GM18873 (cell line): Measurements from ENCODE around the gene PRLR.
"Not testable (repeated sequence)": the region's sequence is repeated elsewhere in the genome, so short reads cannot be mapped to it uniquely, and the experiment has no call there.

Source experiments
- ATAC-seq: cut with Tn5 transposase; IDR thresholded peaks from one replicate; pipeline ENCODE4 v1.9.1; 2021; ENCODE audit warnings: mild to moderate bottlenecking, moderate library complexity, moderate number of reproducible peaks; ENCODE audit not compliant: unreplicated experiment, low FRiP score

The PRLR gene

DNA sequence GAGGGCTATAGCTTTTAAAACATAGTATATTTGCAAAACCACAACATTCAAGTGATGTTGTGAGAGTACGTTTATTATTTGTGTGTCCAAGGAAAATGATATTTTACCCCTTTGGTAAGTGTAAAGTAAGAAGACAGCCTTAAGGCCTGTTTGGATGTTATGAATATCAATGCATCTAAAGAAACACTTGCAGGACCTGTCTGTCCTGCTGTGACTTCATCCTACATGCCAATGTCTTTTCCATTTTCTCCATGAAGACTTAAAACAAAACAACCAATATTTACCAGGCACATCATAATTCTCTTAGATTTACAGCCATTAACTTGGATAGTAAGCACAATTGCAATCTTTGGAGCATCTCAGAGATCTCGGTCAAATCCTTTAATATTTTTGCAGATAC lies 29.0 kb downstream of the PRLR start:
- ATAC-seq: no peak

- no peak for ATAC-seq
Observed at GRCh38 chr5:35199886-35200285, 30.4 kb downstream of the PRLR start.

DNA sequence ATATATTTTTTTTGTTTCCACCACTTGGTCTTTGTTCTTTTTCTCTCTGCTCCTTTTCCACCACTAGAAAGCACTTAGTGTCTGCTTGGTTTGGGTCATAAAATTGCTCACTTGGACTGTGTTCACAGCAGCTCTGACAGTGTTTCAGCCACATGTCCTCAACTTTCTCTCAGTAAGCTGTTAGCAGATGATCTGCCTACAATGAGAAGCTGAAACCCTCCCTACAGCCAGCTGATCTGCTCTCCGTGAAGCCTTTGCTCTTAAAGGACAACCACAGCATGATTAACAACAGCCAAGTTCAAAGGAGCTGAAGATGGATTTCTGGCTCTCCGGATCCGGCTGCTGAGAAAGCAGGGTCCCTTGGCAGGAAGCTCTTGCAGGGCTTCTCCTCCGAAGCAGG lies 31.6 kb downstream of the PRLR start:
- no peak for ATAC-seq

DNA sequence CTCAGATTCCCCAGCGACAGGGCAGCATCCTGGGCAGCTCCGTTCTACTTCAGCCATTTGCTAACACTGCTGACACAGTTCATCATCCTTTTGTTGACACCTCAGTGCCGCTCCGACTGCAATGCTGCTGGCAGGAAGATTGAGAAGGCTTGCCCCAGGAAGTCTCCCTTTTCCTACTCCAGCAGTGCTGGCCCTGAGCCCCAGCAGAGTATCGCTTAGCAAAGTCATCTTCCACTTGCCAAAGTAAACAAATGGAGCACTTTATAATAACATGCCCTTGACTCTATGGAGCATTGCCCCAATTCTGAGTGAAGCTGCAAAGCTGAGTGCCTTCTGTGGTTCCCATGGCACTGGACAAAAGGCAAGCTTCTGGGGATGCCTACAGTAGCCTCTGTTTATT lies 32.2 kb downstream of the PRLR start:
- ATAC-seq: no peak

DNA sequence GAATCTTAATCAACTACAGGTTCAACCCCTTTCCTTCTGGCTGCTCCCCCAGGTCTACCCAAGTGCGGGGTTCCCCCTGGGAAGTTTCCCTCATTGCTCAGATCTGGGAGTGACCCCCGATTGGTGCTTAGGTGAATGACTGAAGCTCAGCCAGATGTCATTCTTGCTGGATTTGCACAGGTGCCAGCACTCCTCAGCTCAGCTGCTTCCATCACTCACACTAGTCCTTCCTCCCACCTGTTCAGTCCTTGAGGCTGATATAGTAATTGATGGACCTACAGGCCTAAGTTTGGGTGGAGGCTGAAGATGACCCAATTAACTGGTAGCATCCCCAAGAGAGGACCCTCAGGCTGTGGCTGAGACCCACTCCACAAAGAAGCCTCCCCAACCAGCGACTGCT lies 32.9 kb downstream of the PRLR start:
- ATAC-seq: no peak

DNA sequence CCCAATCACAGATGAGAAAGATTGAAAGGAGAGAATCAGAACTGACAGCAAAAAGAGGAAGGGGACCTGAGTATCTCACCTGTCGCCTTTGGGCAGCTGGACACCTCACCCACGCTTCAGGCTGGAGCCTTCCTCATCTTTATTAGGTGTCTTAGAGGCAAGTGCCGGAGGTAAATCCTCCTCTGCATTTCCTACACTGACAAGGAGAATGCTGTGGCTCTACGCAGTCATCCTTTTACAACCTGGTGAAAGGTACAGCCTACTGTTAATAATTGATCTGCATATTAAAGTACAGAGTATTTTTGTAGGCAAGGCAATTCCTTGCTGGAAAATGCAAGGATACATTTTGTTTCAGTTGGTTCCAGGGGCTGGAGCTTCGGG lies 34.8 kb downstream of the PRLR start:
- no peak for ATAC-seq

GRCh38 chr5:35194635-35195471 lies 35.4 kb downstream of the PRLR start:
- peak; percentile 91 for ATAC-seq

- no peak for ATAC-seq
Observed at GRCh38 chr5:35192506-35192905, 37.8 kb downstream of the PRLR start.

- ATAC-seq: not testable (repeated sequence)
Observed at GRCh38 chr5:35189801-35190200, 40.5 kb downstream of the PRLR start.

GRCh38 chr5:35188031-35188457 lies 42.2 kb downstream of the PRLR start:
- no peak for ATAC-seq

DNA sequence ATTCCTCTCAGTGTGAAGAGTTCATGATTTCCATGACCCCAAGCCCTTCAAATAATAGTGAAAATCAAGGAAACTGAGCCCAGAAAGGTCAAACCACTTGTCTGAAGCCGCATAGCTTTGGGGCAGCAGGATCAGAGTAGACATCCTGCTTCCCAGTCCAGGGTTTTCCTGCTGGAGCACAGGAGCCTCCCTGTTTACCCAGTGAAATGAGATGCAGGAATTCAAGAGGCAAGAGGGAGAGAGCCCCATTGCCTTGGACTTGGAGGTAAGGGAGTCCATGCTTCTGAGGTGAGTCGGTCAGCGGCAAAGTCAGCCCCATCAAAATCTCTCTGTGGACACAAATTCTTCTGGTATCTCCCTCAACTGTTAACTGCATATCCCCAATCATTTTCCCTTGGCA lies 42.7 kb downstream of the PRLR start:
- not testable (repeated sequence) for ATAC-seq

DNA sequence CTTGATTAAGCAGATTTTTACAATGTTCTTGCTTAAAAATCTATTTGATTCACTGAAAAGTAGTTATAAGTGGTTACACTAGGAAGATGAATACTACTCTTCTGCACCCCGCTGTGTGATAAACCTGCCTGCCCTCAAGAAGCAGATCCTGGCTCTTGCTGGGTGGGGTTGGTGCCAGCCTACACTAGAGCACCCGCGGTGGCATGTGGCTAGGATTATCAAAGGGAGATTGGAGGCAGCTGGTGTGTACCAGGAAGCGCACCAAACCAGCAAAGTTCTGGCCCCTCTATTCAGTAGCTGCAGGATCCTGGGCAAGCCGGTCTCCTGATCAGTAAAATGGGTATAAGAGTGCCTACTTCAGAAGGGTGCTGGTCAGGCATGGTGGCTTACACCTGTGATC lies 43.5 kb downstream of the PRLR start:
- no peak for ATAC-seq

DNA sequence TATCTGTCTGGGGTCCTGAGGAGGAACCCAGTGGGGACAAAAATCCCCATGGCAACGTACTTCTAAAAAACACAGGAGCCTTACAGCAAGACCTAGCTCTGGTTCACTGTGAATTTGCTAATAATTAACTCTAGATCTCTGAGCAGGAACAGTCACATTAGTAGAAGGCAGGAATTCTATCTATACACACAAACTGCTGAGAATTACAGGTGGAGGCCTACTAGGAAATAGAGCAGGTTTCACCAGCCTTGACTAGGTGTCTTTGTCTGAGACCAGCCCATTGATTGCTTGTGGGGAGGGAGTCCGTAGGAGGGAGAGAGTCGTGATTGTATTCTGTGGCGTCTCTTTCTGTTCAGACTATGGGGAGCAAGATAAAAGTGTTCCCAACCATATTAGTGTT lies 44.8 kb downstream of the PRLR start:
- ATAC-seq: no peak

DNA sequence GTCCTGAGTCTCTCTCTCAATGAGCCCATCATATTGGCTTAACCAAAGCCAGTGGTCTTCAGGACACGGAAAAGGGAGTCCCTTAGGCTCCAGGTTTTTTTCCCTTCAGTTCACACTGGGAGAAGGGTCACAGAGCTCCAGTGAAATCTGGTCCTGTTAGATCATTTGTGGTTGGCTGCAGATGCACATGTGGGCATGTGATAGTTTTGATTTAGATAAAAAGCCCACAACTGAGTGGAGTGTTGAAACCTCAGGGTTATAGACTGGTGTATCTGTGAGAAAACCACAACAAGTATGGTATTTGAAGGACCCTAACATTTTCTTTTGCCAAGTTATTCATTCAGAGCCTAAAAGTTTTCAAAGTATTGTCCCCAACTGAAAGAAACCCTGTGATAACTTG lies 46.7 kb downstream of the PRLR start:
- no peak for ATAC-seq

DNA sequence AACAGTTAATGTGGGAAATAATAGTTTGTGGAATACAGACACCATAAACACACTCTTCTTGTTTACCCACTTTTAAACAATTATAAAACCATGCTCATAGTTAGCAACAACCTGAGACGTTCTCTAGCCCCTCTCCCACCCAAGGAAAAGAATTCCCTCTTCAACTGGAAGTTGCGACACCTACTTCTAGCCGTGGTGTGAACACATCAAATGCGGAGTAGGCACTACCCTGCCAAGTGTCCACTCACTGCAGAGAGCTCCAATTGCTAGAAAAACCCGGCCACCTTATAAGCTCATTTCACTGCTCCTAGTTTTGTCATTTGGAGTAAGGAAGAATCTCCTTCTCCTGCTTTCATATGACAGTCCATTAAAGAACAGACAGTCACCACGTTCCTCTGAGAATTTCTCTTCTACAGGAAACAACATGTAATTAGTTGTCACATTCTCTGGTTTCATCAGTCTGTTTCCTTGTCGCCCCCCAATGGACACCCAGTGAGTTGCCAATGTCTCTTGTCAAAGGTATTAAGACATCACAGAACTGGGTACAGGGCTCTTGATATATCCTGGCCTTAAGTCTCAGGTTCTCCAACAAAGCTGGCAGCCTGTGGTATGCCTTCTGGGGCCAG lies 47.3 kb downstream of the PRLR start:
- ATAC-seq: no peak

GRCh38 chr5:35182486-35182885 lies 47.8 kb downstream of the PRLR start:
- ATAC-seq: no peak

GRCh38 chr5:35180046-35180445 lies 50.2 kb downstream of the PRLR start:
- no peak for ATAC-seq

DNA sequence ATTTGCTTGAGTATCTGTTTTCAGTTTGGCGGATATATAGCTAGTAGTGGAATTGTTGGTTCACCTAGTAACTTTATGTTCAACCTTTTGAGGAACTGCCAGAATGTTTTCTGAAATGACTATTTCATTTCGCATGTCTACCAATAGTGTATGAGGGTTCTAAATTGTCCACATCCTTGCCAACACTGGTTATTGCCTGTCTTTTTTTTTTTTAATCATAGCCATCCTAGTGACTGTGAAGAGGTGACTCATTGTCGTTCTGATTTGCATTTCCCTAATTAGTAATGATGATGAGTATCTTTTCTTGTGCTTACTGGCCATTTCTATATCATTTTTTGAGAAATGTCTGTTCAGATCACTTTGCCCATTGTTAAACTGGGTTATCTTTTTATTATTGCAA lies 52.5 kb downstream of the PRLR start:
- ATAC-seq: no peak

GRCh38 chr5:35172533-35172932 lies 57.8 kb downstream of the PRLR start:
- ATAC-seq: no peak

- ATAC-seq: no peak
Observed at GRCh38 chr5:35171991-35172390, 58.3 kb downstream of the PRLR start.

DNA sequence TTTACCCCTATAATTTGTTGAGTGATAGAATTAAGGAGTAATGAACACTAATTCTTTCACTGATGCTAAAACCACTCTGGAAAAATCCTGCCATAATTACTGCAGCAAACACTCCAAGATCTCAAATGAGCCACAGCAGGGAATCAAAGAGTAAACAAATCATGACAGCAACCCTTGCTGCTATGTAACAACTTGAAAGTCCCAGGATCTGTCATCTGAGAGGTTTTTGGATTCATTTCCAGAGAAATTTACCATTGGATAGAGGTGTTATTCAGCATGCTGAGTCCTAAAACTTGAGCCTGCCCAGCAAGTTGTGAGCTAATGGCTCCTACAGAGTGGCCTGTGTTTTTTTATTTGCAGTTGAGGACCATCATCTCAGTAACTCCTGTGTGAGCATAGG lies 59.2 kb downstream of the PRLR start:
- ATAC-seq: no peak

DNA sequence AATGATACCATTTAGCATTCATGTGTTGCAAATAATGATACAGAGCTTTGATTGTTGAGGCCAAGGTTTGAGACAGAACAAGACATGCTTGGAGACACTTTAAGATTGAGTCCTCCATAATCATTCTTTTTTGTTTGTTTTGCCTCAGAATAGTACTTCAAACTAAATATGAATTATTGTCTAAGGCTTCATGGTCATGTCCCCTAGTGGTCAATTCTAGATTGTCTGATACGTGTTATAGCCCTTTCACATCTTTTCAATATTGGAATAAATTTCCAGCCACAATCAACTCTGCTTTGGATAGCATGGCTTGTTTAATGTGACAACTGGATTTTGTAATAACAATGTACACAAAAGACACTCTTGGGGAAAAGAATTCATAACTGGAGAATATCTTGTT lies 64.2 kb downstream of the PRLR start:
- ATAC-seq: no peak
